Endothelial cell of umbilical vein (primary cell): ENCODE results near the gene ARPC1B. TPM values are rescaled to one million over a fixed set of nuclear protein-coding genes. Genes with fewer than 3 reads are reported as not detected.

Experiments
- BruUV-seq: library from RNA; stranded (reverse); fragments of 400-500 nt; replicated peaks from 2 replicates; lab custom pipeline; 2021; lab: Mats Ljungman, UMichigan
- CTCF ChIA-PET: fragments of 300-600, 350-600 bp; sonication (Branson Sonifier 250); formaldehyde crosslinking; loops from one replicate; lab custom pipeline; 2021; ENCODE audit warnings: antibody characterized with exemption, inconsistent platforms; lab: Charles Lee
- POLR2A ChIA-PET: fragments of 300-600, 350-600 bp; sonication (Branson Sonifier 250); formaldehyde crosslinking; loops from one replicate; lab custom pipeline; 2021; ENCODE audit warnings: antibody characterized with exemption, inconsistent platforms; lab: Charles Lee
- DNase-seq: peaks from one replicate; pipeline ENCODE4 v3.0.0-alpha.2; 2011; ENCODE audit warnings: low read depth, low spot score
- FAIRE-seq: peaks from 2 replicates; lab custom pipeline; 2011; peaks lifted over from hg19 to GRCh38; lab: Jason Lieb, UNC
- H2AFZ ChIP-seq: 2 replicates; pipeline ENCODE4 v1.6.0; 2012; ENCODE audit warnings: low read depth, low read length, control low read depth, inconsistent platforms
- H3K27ac ChIP-seq: 2 replicates; pipeline ENCODE4 v1.5.1; 2011; ENCODE audit warnings: low read depth, mild to moderate bottlenecking, control low read depth, low read length, moderate library complexity; ENCODE audit not compliant: insufficient read depth
- H3K27me3 ChIP-seq, 2 experiments: 2 replicates each; pipeline versions ENCODE4 v1.6.0 to v1.6.1; 2011; ENCODE audit warnings: low read length in 2 of 2, mixed read lengths in 1 of 2; ENCODE audit not compliant: control insufficient read depth in 2 of 2, insufficient read depth in 2 of 2
- H3K36me3 ChIP-seq, 2 experiments: 2 replicates in 1 of 2; 3 replicates in 1 of 2; pipeline ENCODE4 v1.5.1; 2011; ENCODE audit warnings: low read length in 2 of 2, mild to moderate bottlenecking in 1 of 2, moderate library complexity in 1 of 2; ENCODE audit not compliant: control insufficient read depth in 2 of 2, insufficient read depth in 2 of 2; ENCODE audit errors: extremely low read depth in 1 of 2
- H3K4me1 ChIP-seq: 3 replicates; pipeline ENCODE4 v1.5.1; 2011; ENCODE audit warnings: mild to moderate bottlenecking, low read length; ENCODE audit not compliant: control insufficient read depth, insufficient read depth; ENCODE audit errors: extremely low read depth
- H3K4me2 ChIP-seq: 2 replicates; pipeline ENCODE4 v1.6.1; 2011; ENCODE audit warnings: low read length, control low read depth, mixed read lengths; ENCODE audit not compliant: insufficient read depth
- H3K4me3 ChIP-seq, 3 experiments: fragments of 200-600 bp in 1 of 3; sonication (generic), shearing (Covaris generic) in 1 of 3; replicated peaks in 1 of 3; 2 replicates each; pipeline ENCODE4 v1.5.1; 2011 to 2016; ENCODE audit warnings: control low read depth in 3 of 3, low read length in 3 of 3, mild to moderate bottlenecking in 2 of 3, inconsistent platforms in 1 of 3, low read depth in 1 of 3, moderate library complexity in 1 of 3; ENCODE audit not compliant: insufficient read depth in 1 of 3
- H3K79me2 ChIP-seq: 2 replicates; pipeline ENCODE4 v1.6.0; 2012; ENCODE audit warnings: low read length, inconsistent platforms; ENCODE audit not compliant: control insufficient read depth, insufficient read depth
- H3K9ac ChIP-seq: replicated peaks from 2 replicates; pipeline ENCODE3; 2011; ENCODE audit warnings: low read length, control low read depth; ENCODE audit not compliant: insufficient read depth; ENCODE audit errors: extremely low read depth
- H3K9me1 ChIP-seq: replicated peaks from 3 replicates; pipeline ENCODE4 v1.6.0; 2011; ENCODE audit warnings: mild to moderate bottlenecking, low read length; ENCODE audit not compliant: control insufficient read depth, insufficient read depth; ENCODE audit errors: extremely low read depth
- H3K9me3 ChIP-seq: replicated peaks from 2 replicates; pipeline ENCODE4 v1.5.1; 2012; ENCODE audit warnings: low read length, inconsistent platforms; ENCODE audit not compliant: control insufficient read depth, insufficient read depth
- H4K20me1 ChIP-seq: replicated peaks from 2 replicates; pipeline ENCODE3; 2011; ENCODE audit warnings: mild to moderate bottlenecking, low read length; ENCODE audit not compliant: control insufficient read depth, insufficient read depth; ENCODE audit errors: extremely low read depth
- EZH2 ChIP-seq: IDR thresholded peaks from 2 replicates; pipeline ENCODE4 v1.6.1; 2012; ENCODE audit warnings: borderline replicate concordance, low read depth, mild to moderate bottlenecking, moderate library complexity, low read length, inconsistent platforms; ENCODE audit not compliant: severe bottlenecking
- FOS ChIP-seq: IDR thresholded peaks from 2 replicates; pipeline ENCODE4 v1.6.1; 2011; ENCODE audit warnings: mild to moderate bottlenecking, low read length, moderate library complexity, borderline replicate concordance; ENCODE audit not compliant: insufficient read depth
- GATA2 ChIP-seq: IDR thresholded peaks from 2 replicates; pipeline ENCODE4 v1.7.0; 2011; ENCODE audit warnings: low read depth, mild to moderate bottlenecking, moderate library complexity, mixed read lengths, low read length; ENCODE audit not compliant: insufficient read length, insufficient read depth
- JUN ChIP-seq: IDR thresholded peaks from 2 replicates; pipeline ENCODE4 v1.6.1; 2011; ENCODE audit warnings: borderline replicate concordance, low read depth; ENCODE audit not compliant: insufficient read length, insufficient read depth
- MAX ChIP-seq: IDR thresholded peaks from 2 replicates; pipeline ENCODE4 v1.6.1; 2011; ENCODE audit not compliant: insufficient read depth, insufficient read length
- POLR2A ChIP-seq: IDR thresholded peaks from 2 replicates; pipeline ENCODE4 v1.6.1; 2012; ENCODE audit warnings: low read depth, mild to moderate bottlenecking, control low read depth, low read length
- POLR2AphosphoS5 ChIP-seq: IDR thresholded peaks from 2 replicates; pipeline ENCODE4 v1.6.1; 2012; ENCODE audit warnings: low read depth, mild to moderate bottlenecking, control low read depth, low read length, moderate library complexity; ENCODE audit not compliant: insufficient read depth
- dilution Hi-C: fragments of 300-500 bp; cut with MboI; formaldehyde crosslinking; loops from one replicate; pipeline ENCODE4 v1.15.0; 2019; ENCODE audit warnings: low sequenced_read_pairs; ENCODE audit not compliant: extremely low pct_ligation_motif_present
- intact Hi-C: fragments of 100-400 bp; cut with micrococcal nuclease; formaldehyde crosslinking; loops from one replicate; pipeline ENCODE4 v1.10.0; 2022
- polyA plus RNA-seq, 4 experiments: library from polyadenylated mRNA; depleted of rRNA in 3 of 4; stranded (reverse) in 3 of 4; unstranded in 1 of 4; fragments of >200 nt; gene quantifications; 2 replicates each; pipeline versions ENCODE4 v1.2.1 to v1.2.3, GENCODE V29; 2011 to 2012; ENCODE audit warnings: missing spikeins in 1 of 4
- total RNA-seq: library from RNA; stranded (reverse); gene quantifications from 2 replicates; pipeline ENCODE4 v1.2.3, GENCODE V29; 2021

ARPC1B gene
- total and polyA plus RNA-seq, 2 donors (not counting 3 experiments of a cell fraction or from before 2014, with no cell fraction given), result 232 to 831 TPM

GRCh38 chr7:99408379-99409191 is 34.1 kb downstream of the ARPC1B start, which contains the start of the genes BUD31 and PDAP1:
TSS of gene BUD31 (plus strand) at chr7:99408969. CDS start at chr7:99411093, 2,124 bp downstream.
TSS of gene PDAP1 (minus strand) at chr7:99408597. CDS start at chr7:99408548, 49 bp downstream.
- peak; percentile 100 for FAIRE-seq

More at GRCh38 chr7:99408379-99409191, 34.1 kb downstream of the ARPC1B start, which contains the start of the genes BUD31 and PDAP1:
- ChIA-PET POLR2A (interaction anchor here (0.7 to 2.0 kb wide), 5 partner anchors 9 to 63 kb away, joined by 4 to 12 read pairs (median 4); no protein-coding TSS in a partner anchor), CTCF (interaction anchor here (0.9 to 1.3 kb wide), 8 partner anchors 9 to 208 kb away, joined by 3 to 6 read pairs (median 4); partner anchors contain the start of genes ARPC1B and ZSCAN25)
- no TSS peak for BruUV-seq
- TF ChIP-seq GATA2 (no peak), POLR2AphosphoS5 (peak; percentile 79), EZH2 (no peak), MAX (peak; percentile 51), POLR2A (peak; percentile 91), FOS (no peak), JUN (peak; percentile 84)
- Histone ChIP-seq H3K4me3 (peak within 1 kb of the TSS; percentile 65 to 99 (median 96)), H3K9me3 (no peaks in the 10 kb centered on the region), H3K27ac (peak within 1 kb of the TSS; percentile 79), H2AFZ (peak within 1 kb of the TSS; percentile 68), H3K9ac (peak within 1 kb of the TSS; percentile 93), H4K20me1 (peaks cover 3% of the 10 kb centered on the region), H3K4me1 (peaks cover 21% of the 10 kb centered on the region), H3K4me2 (peak within 1 kb of the TSS; percentile 96), H3K27me3 (no peaks in the 10 kb centered on the region), H3K36me3 (peaks cover 6 to 20% of the 10 kb centered on the region in 2 experiments), H3K79me2 (peaks cover 70% of the 10 kb centered on the region), H3K9me1 (no peaks in the 10 kb centered on the region)
- dilution Hi-C loops, result no loop called here
- intact Hi-C loops, result loop anchor here (1.0 kb wide), 4 partner anchors 29 to 96 kb away; partner anchors contain the start of gene ZKSCAN5
- peak; percentile 98 for DNase-seq
